ENCODE measurements around the gene PHYHD1.

Gene PHYHD1

GRCh38 chr9:128920381-128921058 is at the start of gene PHYHD1:
TSS of gene PHYHD1 (plus strand) at chr9:128920982. CDS start at chr9:128922324, 1,342 bp downstream.
- DNase-seq, result no peak

- no peak for DNase-seq
Observed at GRCh38 chr9:128877852-128878251, 42.9 kb upstream of the PHYHD1 start.

- peak; percentile 99 for DNase-seq
Observed at GRCh38 chr9:128881884-128882676, 38.7 kb upstream of the PHYHD1 start, which contains the start of the genes KYAT1 and LRRC8A. TSS of gene KYAT1 (minus strand) at chr9:128881950. CDS start at chr9:128845405, 36,545 bp downstream. TSS of gene LRRC8A (plus strand) at chr9:128882133. CDS start at chr9:128907165, 25,032 bp downstream.

GRCh38 chr9:128882677-128883603 is 37.8 kb upstream of the PHYHD1 start:
- DNase-seq, result no peak

- DNase-seq, result no peak
Observed at GRCh38 chr9:128884164-128884563, 36.6 kb upstream of the PHYHD1 start.

- DNase-seq, result no peak
Observed at GRCh38 chr9:128885376-128885775, 35.4 kb upstream of the PHYHD1 start.

- DNase-seq, result no peak
Observed at GRCh38 chr9:128885798-128886197, 35.0 kb upstream of the PHYHD1 start.

GRCh38 chr9:128886211-128886891 is 34.4 kb upstream of the PHYHD1 start:
- DNase-seq, result no peak

- DNase-seq, result no peak
Observed at GRCh38 chr9:128887049-128887448, 33.7 kb upstream of the PHYHD1 start.

GRCh38 chr9:128887914-128888350 is 32.9 kb upstream of the PHYHD1 start:
- no peak for DNase-seq

GRCh38 chr9:128891321-128892220 is 29.2 kb upstream of the PHYHD1 start:
- no peak for DNase-seq

GRCh38 chr9:128892221-128892921 is 28.4 kb upstream of the PHYHD1 start:
- DNase-seq, result no peak

- no peak for DNase-seq
Observed at GRCh38 chr9:128893354-128893753, 27.4 kb upstream of the PHYHD1 start.

GRCh38 chr9:128894764-128895163 is 26.0 kb upstream of the PHYHD1 start:
- DNase-seq, result peak; percentile 52

- DNase-seq, result no peak
Observed at GRCh38 chr9:128895556-128895955, 25.2 kb upstream of the PHYHD1 start.

- DNase-seq, result no peak
Observed at GRCh38 chr9:128898382-128898781, 22.4 kb upstream of the PHYHD1 start.

- DNase-seq, result no peak
Observed at GRCh38 chr9:128898845-128899565, 21.8 kb upstream of the PHYHD1 start.

- peak; percentile 46 for DNase-seq
Observed at GRCh38 chr9:128899566-128900322, 21.0 kb upstream of the PHYHD1 start.

- no peak for DNase-seq
Observed at GRCh38 chr9:128901379-128901778, 19.4 kb upstream of the PHYHD1 start.

Measured in activated CD4-positive, alpha-beta T cell treated with anti-CD3 and anti-CD28 coated beads, Interleukin-10, Interleukin-2, amounts not matched to agents 100 ng/mL and 50 ng/mL, durations not matched to agents 16 hours and 8 hours (primary cell).